Cardiac fibroblast (primary cell): Measurements from ENCODE around the gene SCN4B.

ENCODE experiments used
- DNase-seq, 2 donors: peaks; one replicate each; pipeline versions ENCODE4 v3.0.0 to v3.0.0-alpha.2; 2010; ENCODE audit warnings: low read depth in 2 of 2
- H3K4me3 ChIP-seq, 2 donors: replicated peaks in 1 of 2; 1 replicate in 1 of 2; 2 replicates in 1 of 2; pipeline ENCODE4 v1.5.1; 2011; ENCODE audit warnings: low read depth in 2 of 2, low read length in 2 of 2, mild to moderate bottlenecking in 2 of 2, moderate library complexity in 1 of 2
- TF ChIP-seq, protein P1 (sequence below): IDR thresholded peaks from one replicate; pipeline ENCODE4 v1.5.1; 2011; ENCODE audit warnings: low read depth, mild to moderate bottlenecking, low read length, inconsistent platforms

SCN4B gene

DNA sequence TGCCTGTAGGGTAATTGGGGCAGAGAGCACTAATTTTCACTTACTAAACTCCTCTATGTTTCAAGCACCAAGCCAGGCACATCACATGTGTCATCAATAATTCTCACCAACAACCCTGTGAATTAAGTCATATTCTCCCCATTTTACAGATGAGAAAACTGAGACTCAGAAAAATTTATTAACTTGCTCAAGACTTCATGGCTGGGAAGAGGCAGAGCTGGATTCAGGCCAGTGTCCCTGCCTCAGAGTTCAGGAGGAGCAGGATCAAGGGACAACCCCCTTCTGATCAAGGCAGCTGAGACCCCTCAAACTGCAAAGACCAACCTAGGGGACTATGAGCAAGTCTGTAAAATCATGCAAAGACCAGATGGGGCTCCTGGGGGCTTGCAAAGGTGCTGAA, 68.0 kb downstream of the SCN4B start:
- H3K4me3 ChIP-seq, result no peak overlapping the region
- TF ChIP-seq, protein P1, sequence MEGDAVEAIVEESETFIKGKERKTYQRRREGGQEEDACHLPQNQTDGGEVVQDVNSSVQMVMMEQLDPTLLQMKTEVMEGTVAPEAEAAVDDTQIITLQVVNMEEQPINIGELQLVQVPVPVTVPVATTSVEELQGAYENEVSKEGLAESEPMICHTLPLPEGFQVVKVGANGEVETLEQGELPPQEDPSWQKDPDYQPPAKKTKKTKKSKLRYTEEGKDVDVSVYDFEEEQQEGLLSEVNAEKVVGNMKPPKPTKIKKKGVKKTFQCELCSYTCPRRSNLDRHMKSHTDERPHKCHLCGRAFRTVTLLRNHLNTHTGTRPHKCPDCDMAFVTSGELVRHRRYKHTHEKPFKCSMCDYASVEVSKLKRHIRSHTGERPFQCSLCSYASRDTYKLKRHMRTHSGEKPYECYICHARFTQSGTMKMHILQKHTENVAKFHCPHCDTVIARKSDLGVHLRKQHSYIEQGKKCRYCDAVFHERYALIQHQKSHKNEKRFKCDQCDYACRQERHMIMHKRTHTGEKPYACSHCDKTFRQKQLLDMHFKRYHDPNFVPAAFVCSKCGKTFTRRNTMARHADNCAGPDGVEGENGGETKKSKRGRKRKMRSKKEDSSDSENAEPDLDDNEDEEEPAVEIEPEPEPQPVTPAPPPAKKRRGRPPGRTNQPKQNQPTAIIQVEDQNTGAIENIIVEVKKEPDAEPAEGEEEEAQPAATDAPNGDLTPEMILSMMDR, result no peak
- DNase-seq, result no peak

DNA sequence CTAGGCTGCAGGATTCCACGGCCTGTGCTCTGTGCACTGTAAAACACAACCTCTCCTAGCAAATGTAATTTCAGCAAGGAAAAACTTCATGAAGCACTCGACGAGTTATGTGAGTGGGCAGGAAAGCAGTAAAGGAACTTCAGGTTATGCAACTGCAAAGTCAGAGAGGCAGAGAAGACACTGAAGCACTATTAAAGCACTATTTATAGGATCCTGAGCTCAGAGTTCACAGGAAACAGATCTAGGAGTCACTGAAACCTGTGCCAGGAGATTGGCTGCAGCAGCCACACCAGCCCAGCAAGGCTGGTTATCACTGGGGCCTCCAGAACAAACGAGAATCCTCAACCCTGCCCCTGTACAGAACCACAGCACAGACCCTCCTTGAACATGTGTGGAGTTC, 68.4 kb downstream of the SCN4B start:
- H3K4me3 ChIP-seq, result no peak overlapping the region
- peak; percentile 5 for DNase-seq

More for the DNA sequence above, 68.4 kb downstream of the SCN4B start:
- TF ChIP-seq, protein P1, result no peak
